Ovary (tissue), 9 donors: ENCODE measurements around the gene ADAMTS7. TPM values are rescaled to one million over a fixed set of nuclear protein-coding genes. Genes with fewer than 3 reads are reported as not detected.
A peak's percentile ranks its signal among the peaks of the same experiment; 100 is the strongest.
"Not testable (repeated sequence)": the region's sequence is repeated elsewhere in the genome, so short reads cannot be mapped to it uniquely, and the experiment has no call there.

Source experiments
- DNase-seq, 5 donors: peaks; one replicate each; pipeline ENCODE4 v3.0.0-alpha.2; 2019 to 2020
- H3K27ac ChIP-seq, 2 donors: fragments of 200-600 bp; one replicate each; pipeline versions ENCODE4 v1.5.1 to v1.8.0; 2019 to 2022
- H3K27me3 ChIP-seq: fragments of 200-600 bp; one replicate; pipeline ENCODE4 v1.8.0; 2022
- H3K36me3 ChIP-seq: fragments of 200-600 bp; sonication (generic); one replicate; pipeline ENCODE4 v1.5.1; 2019
- H3K4me1 ChIP-seq: one replicate; pipeline ENCODE4 v1.8.1; 2013; ENCODE audit warnings: mild to moderate bottlenecking, moderate library complexity; ENCODE audit not compliant: insufficient read depth
- H3K4me3 ChIP-seq: fragments of 200-600 bp; sonication (generic); one replicate; pipeline ENCODE4 v1.5.1; 2017
- H3K9me3 ChIP-seq, 2 donors: fragments of 200-600 bp in 1 of 2; sonication (generic) in 1 of 2; one replicate each; pipeline versions ENCODE4 v1.5.1 to v1.8.1; 2013 to 2019; ENCODE audit warnings: mild to moderate bottlenecking in 1 of 2, moderate library complexity in 1 of 2
- CTCF ChIP-seq, 3 donors: fragments of 450-650 bp in 2 of 3; fragments of 200-600 bp in 1 of 3; IDR thresholded peaks; one replicate each; pipeline versions ENCODE4 v1.5.1 to v1.8.0; 2016 to 2022; ENCODE audit warnings: antibody characterized with exemption in 3 of 3, mild to moderate bottlenecking in 1 of 3
- EP300 ChIP-seq: sonication (generic); formaldehyde crosslinking; IDR thresholded peaks from one replicate; pipeline ENCODE4 v1.6.1; 2017; ENCODE audit warnings: antibody characterized with exemption
- POLR2A ChIP-seq: fragments of 450-650 bp; IDR thresholded peaks from one replicate; pipeline ENCODE4 v1.6.1; 2017; ENCODE audit warnings: antibody characterized with exemption, mild to moderate bottlenecking, moderate library complexity
- WGBS, 3 donors: extraction: QIAGEN DNeasy Blood & Tissue Kit in 1 of 3; methylation state at CpG; one replicate each; pipeline versions ENCODE4 v1.1.5 to v1.1.7; 2013 to 2017; 5-methylcytosine and 5-hydroxymethylcytosine counted together
- intact Hi-C, 4 donors: fragments of 100-400 bp; cut with DNase I; formaldehyde crosslinking; loops; one replicate each; pipeline versions ENCODE4 v1.11.0 to v1.15.1; 2022 to 2023
- polyA plus RNA-seq, 2 donors: library from polyadenylated mRNA; stranded (reverse); fragments of 200-250 nt in 1 of 2; fragments of 350-450 nt in 1 of 2; fragmentation: Illumina TruSeq in 1 of 2; extraction: RNeasy Lipid Tissue Mini Kit (QIAGEN cat#74804) in 1 of 2; gene quantifications; one replicate each; pipeline ENCODE4 v1.2.3, GENCODE V29; 2013 to 2014
- total RNA-seq, 7 donors: library from RNA; depleted of rRNA in 2 of 7; stranded (reverse); fragments of >200 nt in 2 of 7; fragmentation: NEBNext Ultra II Directional in 3 of 7; extraction: Animal tissue kit (Norgen Biotek cat#: 25700) in 3 of 7; gene quantifications; one replicate each; pipeline versions ENCODE4 v1.1.0 to v1.2.4, GENCODE V29; 2016 to 2023
- donor health status: DM: no; HTN: no; CAD: no; lungs with moderate emphysema.
- donor health status: DM: no; HTN: no; CAD: no.
- donor health status: Bipolar disorder and iron deficiency.
- donor health status: DM: yes; HTN: yes; CAD: no.
- donor health status: DM: no; HTN: no; CAD: no.
- donor health status: DM: yes; HTN: yes; CAD: no.

The ADAMTS7 gene
- total and polyA plus RNA-seq, 9 donors = 2.1 to 16.5 (median 8.5) TPM

GRCh38 chr15:78757636-78757905, 53.7 kb downstream of the ADAMTS7 start:
- WGBS, 3 donors = 93 to 99% (median 96%) methylated on average over 10 of the region's 10 CpGs

GRCh38 chr15:78756781-78757635, 54.3 kb downstream of the ADAMTS7 start:
- WGBS, 3 donors = 55 to 67% (median 58%) methylated on average over 21 to 25 of the region's 25 CpGs
- H3K4me1 ChIP-seq = peaks cover 22% of the 10 kb centered on the region
- not testable (repeated sequence) for H3K4me3 ChIP-seq, H3K9me3 ChIP-seq, H3K27me3 ChIP-seq, H3K36me3 ChIP-seq
- intact Hi-C loops = loop anchor here in 2 of 4 donors (10.0 kb wide), 2 partner anchors 118 to 428 kb away; partner anchors contain the start of gene MORF4L1 (in 1 of the 2)
- DNase-seq = peak in 3 of 5 donors; percentile 45 to 62 (median 51)
- peak overlapping the region in 1 of 2 donors; percentile 38 for H3K27ac ChIP-seq

More at GRCh38 chr15:78757636-78757905, 53.7 kb downstream of the ADAMTS7 start:
- TF ChIP-seq EP300 (no peak), CTCF (IDR thresholded peaks at IDR 0.05) (no peak), POLR2A (no peak)
- Histone ChIP-seq H3K36me3 (no peaks in the 10 kb centered on the region), H3K4me3 (no peak overlapping the region), H3K4me1 (peaks cover 23% of the 10 kb centered on the region), H3K27me3 (no peaks in the 10 kb centered on the region), H3K9me3 (no peaks in the 10 kb centered on the region), H3K27ac (no peak overlapping the region)
- intact Hi-C loops = loop anchor here in 2 of 4 donors (10.0 kb wide), 2 partner anchors 117 to 427 kb away; partner anchors contain the start of gene MORF4L1 (in 1 of the 2)
- DNase-seq = no peak

- H3K27ac ChIP-seq, H3K36me3 ChIP-seq, H3K27me3 ChIP-seq, H3K4me3 ChIP-seq, H3K9me3 ChIP-seq: not testable (repeated sequence)
- peak in 1 of 3 donors; percentile 10 for TF ChIP-seq CTCF (IDR thresholded peaks at IDR 0.05)
- H3K4me1 ChIP-seq = peaks cover 17% of the 10 kb centered on the region
- WGBS, 3 donors = 20 to 38% (median 20%) methylated on average over 13 of the region's 13 CpGs
- intact Hi-C loops = loop anchor here in 2 of 4 donors (10.0 kb wide), 2 partner anchors 119 to 429 kb away; partner anchors contain the start of gene MORF4L1 (in 1 of the 2)
- peak in 3 of 5 donors; percentile 49 to 71 (median 52) for DNase-seq
Observed at GRCh38 chr15:78755900-78756591, 55.2 kb downstream of the ADAMTS7 start.

- H3K36me3 ChIP-seq, H3K27me3 ChIP-seq, H3K4me3 ChIP-seq, H3K9me3 ChIP-seq, H3K27ac ChIP-seq: not testable (repeated sequence)
- DNase-seq = peak in 3 of 5 donors; percentile 6 to 31 (median 15)
- intact Hi-C loops = loop anchor here in 2 of 4 donors (10.0 kb wide), 2 partner anchors 120 to 430 kb away; partner anchors contain the start of gene MORF4L1 (in 1 of the 2)
- H3K4me1 ChIP-seq = peaks cover 16% of the 10 kb centered on the region
- WGBS, 3 donors = 46 to 58% (median 53%) methylated on average over 14 of the region's 14 CpGs
Observed at GRCh38 chr15:78754637-78755280, 56.5 kb downstream of the ADAMTS7 start.

- WGBS, 3 donors = 77 to 82% (median 81%) methylated on average over 10 of the region's 10 CpGs
- not testable (repeated sequence) for H3K27ac ChIP-seq, H3K27me3 ChIP-seq, H3K9me3 ChIP-seq, H3K36me3 ChIP-seq, H3K4me1 ChIP-seq, H3K4me3 ChIP-seq
- peak in 3 of 5 donors; percentile 1 to 29 (median 17) for DNase-seq
- intact Hi-C loops = loop anchor here in 2 of 4 donors (10.0 kb wide), 2 partner anchors 121 to 431 kb away; partner anchors contain the start of gene MORF4L1 (in 1 of the 2)
Observed at GRCh38 chr15:78753751-78754535, 57.3 kb downstream of the ADAMTS7 start.

GRCh38 chr15:78753359-78753659, 58.0 kb downstream of the ADAMTS7 start:
- not testable (repeated sequence) for H3K4me3 ChIP-seq, H3K4me1 ChIP-seq, H3K9me3 ChIP-seq, H3K36me3 ChIP-seq, H3K27me3 ChIP-seq, H3K27ac ChIP-seq
- WGBS, 3 donors = 88 to 93% (median 92%) methylated on average over 7 of the region's 7 CpGs
- DNase-seq = peak in 2 of 5 donors; percentile 12 to 24
- intact Hi-C loops = loop anchor here in 2 of 4 donors (10.0 kb wide), 2 partner anchors 121 to 431 kb away; partner anchors contain the start of gene MORF4L1 (in 1 of the 2)
